ENCODE measurements around the gene SRGAP3. TPM values are rescaled to one million over a fixed set of nuclear protein-coding genes. Genes with fewer than 3 reads are reported as not detected.

Gene SRGAP3
- total and polyA plus RNA-seq, 10 of the 15 experiments (the other 5 are each of a cell fraction or from before 2014, with no cell fraction given): 0.32 to 1.7 (median 0.99) TPM

DNA sequence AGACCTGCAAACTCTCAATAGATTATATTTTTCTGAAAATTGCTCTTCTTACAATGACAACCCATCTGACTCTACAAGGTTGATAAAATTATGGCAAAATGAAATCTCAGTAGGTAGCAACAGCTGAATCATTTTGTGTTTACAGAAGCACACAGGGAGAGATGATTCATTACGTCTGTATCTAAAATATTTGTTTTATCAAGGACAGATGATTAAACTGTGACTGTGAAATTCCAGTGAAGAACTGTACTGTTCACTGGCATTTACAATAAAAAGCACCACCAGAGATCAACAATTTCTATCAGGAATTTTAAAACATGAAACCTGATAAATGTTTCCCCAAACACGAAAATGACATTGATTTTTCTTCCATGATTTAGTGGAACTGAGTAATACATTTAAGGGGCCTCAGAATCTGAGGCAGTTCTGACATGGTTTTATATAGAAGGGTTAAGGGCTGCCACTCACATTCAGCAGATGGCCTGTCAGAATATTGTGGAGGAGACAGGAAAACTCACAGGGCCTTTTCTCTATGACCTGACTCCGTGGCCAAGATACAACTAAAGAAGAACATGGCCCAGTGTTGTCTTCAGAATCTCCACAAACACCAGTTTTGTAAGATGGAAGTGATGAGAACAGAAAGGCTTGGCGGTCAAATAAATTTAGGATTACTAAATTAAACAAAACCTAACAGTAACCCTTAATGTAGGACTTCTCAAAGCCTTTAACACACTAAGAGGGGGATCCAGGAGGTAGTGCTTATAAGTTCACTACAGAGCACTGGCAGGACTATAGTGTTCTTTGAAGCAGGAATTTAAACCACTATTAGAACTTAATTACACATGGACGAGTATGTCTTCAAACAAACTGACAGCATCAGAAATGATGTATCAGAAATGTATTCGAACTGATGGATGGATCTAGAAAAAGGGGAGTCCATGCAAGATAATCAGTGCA, 312.1 kb downstream of the SRGAP3 start:
- H3K4me1 ChIP-seq (ENCODE audit: control insufficient read depth, insufficient read depth, low read length): no peaks in the 10 kb centered on the region
- SMC1A ChIA-PET (ENCODE audit: uncharacterized antibody, unreplicated experiment): interaction anchor here (1.7 to 2.8 kb wide), 2 partner anchors 11 to 18 kb away, joined by 5 to 10 read pairs; no protein-coding TSS in a partner anchor
- H3K79me2 ChIP-seq (ENCODE audit: control insufficient read depth, insufficient read depth, low read length): no peaks in the 10 kb centered on the region
- DNase-seq (ENCODE audit: low read depth, low spot score): no peak
- ATAC-seq: no peak
- intact Hi-C loops (cut with micrococcal nuclease; ENCODE audit: unreplicated experiment) (no loop called here), in situ Hi-C loops (cut with MboI) (no loop called here)
- H3K4me2 ChIP-seq (ENCODE audit: control insufficient read depth, insufficient read depth): no peak overlapping the region
- H3K27ac ChIP-seq (ENCODE audit: control insufficient read depth, insufficient read depth): no peak overlapping the region
- CTCF ChIA-PET: interaction anchor here (0.6 to 1.5 kb wide), 6 partner anchors 11 to 168 kb away, joined by 3 to 5 read pairs (median 4); partner anchors contain the start of gene OXTR
- H3K27me3 ChIP-seq (replicated peaks in 1 of 2; ENCODE audit: control insufficient read depth in 2 of 2, insufficient read depth in 2 of 2, low read length in 1 of 2): no peaks in the 10 kb centered on the region
- no peak overlapping the region for H3K4me3 ChIP-seq
- no peak overlapping the region for H3K9ac ChIP-seq (ENCODE audit: control insufficient read depth, insufficient read depth, low read length)
- TF ChIP-seq ZNF384 (IDR thresholded peaks at IDR 0.05; ENCODE audit: borderline replicate concordance, low read depth, low read length): no peak
- TF ChIP-seq, protein P1, sequence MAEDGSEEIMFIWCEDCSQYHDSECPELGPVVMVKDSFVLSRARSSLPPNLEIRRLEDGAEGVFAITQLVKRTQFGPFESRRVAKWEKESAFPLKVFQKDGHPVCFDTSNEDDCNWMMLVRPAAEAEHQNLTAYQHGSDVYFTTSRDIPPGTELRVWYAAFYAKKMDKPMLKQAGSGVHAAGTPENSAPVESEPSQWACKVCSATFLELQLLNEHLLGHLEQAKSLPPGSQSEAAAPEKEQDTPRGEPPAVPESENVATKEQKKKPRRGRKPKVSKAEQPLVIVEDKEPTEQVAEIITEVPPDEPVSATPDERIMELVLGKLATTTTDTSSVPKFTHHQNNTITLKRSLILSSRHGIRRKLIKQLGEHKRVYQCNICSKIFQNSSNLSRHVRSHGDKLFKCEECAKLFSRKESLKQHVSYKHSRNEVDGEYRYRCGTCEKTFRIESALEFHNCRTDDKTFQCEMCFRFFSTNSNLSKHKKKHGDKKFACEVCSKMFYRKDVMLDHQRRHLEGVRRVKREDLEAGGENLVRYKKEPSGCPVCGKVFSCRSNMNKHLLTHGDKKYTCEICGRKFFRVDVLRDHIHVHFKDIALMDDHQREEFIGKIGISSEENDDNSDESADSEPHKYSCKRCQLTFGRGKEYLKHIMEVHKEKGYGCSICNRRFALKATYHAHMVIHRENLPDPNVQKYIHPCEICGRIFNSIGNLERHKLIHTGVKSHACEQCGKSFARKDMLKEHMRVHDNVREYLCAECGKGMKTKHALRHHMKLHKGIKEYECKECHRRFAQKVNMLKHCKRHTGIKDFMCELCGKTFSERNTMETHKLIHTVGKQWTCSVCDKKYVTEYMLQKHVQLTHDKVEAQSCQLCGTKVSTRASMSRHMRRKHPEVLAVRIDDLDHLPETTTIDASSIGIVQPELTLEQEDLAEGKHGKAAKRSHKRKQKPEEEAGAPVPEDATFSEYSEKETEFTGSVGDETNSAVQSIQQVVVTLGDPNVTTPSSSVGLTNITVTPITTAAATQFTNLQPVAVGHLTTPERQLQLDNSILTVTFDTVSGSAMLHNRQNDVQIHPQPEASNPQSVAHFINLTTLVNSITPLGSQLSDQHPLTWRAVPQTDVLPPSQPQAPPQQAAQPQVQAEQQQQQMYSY (CRISPR knock-in tag; IDR thresholded peaks at IDR 0.05): no peak
- TF ChIP-seq CHD2 (IDR thresholded peaks at IDR 0.05; ENCODE audit: borderline replicate concordance, low read depth, low read length): no peak
- no peak for TF ChIP-seq HDGF (IDR thresholded peaks at IDR 0.05)
- TF ChIP-seq GATAD2B (conservative IDR thresholded peaks at IDR 0.05; ENCODE audit: low read depth): no peak
- no peak for TF ChIP-seq EGR1 (IDR thresholded peaks at IDR 0.05; ENCODE audit: borderline replicate concordance in 1 of 2, low read depth in 2 of 2, low read length in 2 of 2)
- TF ChIP-seq ELK1 (IDR thresholded peaks at IDR 0.05; ENCODE audit: low read depth, low read length): no peak
- no peak for TF ChIP-seq POLR2AphosphoS2 (IDR thresholded peaks at IDR 0.05; ENCODE audit: low read depth, low read length)
- 89% methylated on average over 6 of the region's 6 CpGs for WGBS (ENCODE audit: insufficient coverage, insufficient replicate concordance, low lambda C conversion rate, missing lambda C conversion rate)
- POLR2A ChIA-PET: no interaction called here
- H3K9me3 ChIP-seq (replicated peaks; ENCODE audit: control insufficient read depth, insufficient read depth, low read length): no peaks in the 10 kb centered on the region
- H4K20me1 ChIP-seq (ENCODE audit: control insufficient read depth, insufficient read depth): no peaks in the 10 kb centered on the region
- H2AFZ ChIP-seq (ENCODE audit: control insufficient read depth, low read depth, low read length): no peak overlapping the region
- RAD21 ChIA-PET (ENCODE audit: unreplicated experiment): no interaction called here
- no TSS peak for BruUV-seq (replicated peaks)
- peaks cover 2 to 17% of the 10 kb centered on the region in 2 experiments for H3K36me3 ChIP-seq (ENCODE audit: control insufficient read depth in 2 of 2, insufficient read depth in 2 of 2, low read length in 1 of 2)
- FAIRE-seq: no peak
